SK-N-SH treated with all-trans-retinoic acid at 6 μM for 48 hours (cell line): ENCODE measurements around the gene RAD51B.

Experiments
- ATAC-seq: fragments of 200-7000 bp; cut with Tn5 transposase; 3 replicates; pipeline ENCODE4 v1.9.1; 2020; ENCODE audit warnings: mild to moderate bottlenecking, moderate library complexity
- ARNTL ChIP-seq: fragments of 450-650 bp; formaldehyde crosslinking; IDR thresholded peaks from 2 replicates; pipeline ENCODE4 v1.5.0; 2020; ENCODE audit warnings: low read depth, mild to moderate bottlenecking, moderate library complexity, borderline replicate concordance
- BACH2 ChIP-seq: fragments of 250-450 bp; sonication (Bioruptor Pico); IDR thresholded peaks from 2 replicates; pipeline ENCODE4 v1.9.0; 2021; ENCODE audit warnings: mild to moderate bottlenecking, borderline replicate concordance
- CREB5 ChIP-seq: fragments of 250-450 bp; sonication (Bioruptor Pico); IDR thresholded peaks from 2 replicates; pipeline ENCODE4 v1.5.1; 2020; ENCODE audit warnings: low read depth, mild to moderate bottlenecking, moderate library complexity
- CSDC2 ChIP-seq: fragments of 250-450 bp; sonication (Bioruptor Pico); IDR thresholded peaks from 2 replicates; pipeline ENCODE4 v1.5.0; 2020; ENCODE audit warnings: mild to moderate bottlenecking, moderate library complexity
- CSRNP3 ChIP-seq: fragments of 250-450 bp; sonication (Bioruptor Pico); IDR thresholded peaks from 2 replicates; pipeline ENCODE4 v1.5.1; 2021; ENCODE audit warnings: mild to moderate bottlenecking, moderate library complexity
- ESRRG ChIP-seq: fragments of 250-450 bp; sonication (Bioruptor Pico); IDR thresholded peaks from 2 replicates; pipeline ENCODE4 v1.6.1; 2021; ENCODE audit warnings: mild to moderate bottlenecking
- ISL1 ChIP-seq: fragments of 250-450 bp; sonication (Bioruptor Pico); IDR thresholded peaks from 2 replicates; pipeline ENCODE4 v2.1.2; 2022; ENCODE audit warnings: mild to moderate bottlenecking, moderate library complexity
- OSR1 ChIP-seq: fragments of 250-450 bp; sonication (Bioruptor Pico); IDR thresholded peaks from 2 replicates; pipeline ENCODE4 v1.8.0; 2022; ENCODE audit warnings: moderate library complexity, mild to moderate bottlenecking, inconsistent platforms
- PATZ1 ChIP-seq: fragments of 250-450 bp; sonication (Bioruptor Pico); IDR thresholded peaks from 2 replicates; pipeline ENCODE4 v1.8.0; 2020; ENCODE audit warnings: mild to moderate bottlenecking, moderate library complexity, borderline replicate concordance
- POU6F1 ChIP-seq: fragments of 250-450 bp; sonication (Bioruptor Pico); IDR thresholded peaks from 2 replicates; pipeline ENCODE4 v1.8.0; 2021; ENCODE audit warnings: low read depth, mild to moderate bottlenecking, moderate library complexity, borderline replicate concordance
- PPARA ChIP-seq: fragments of 250-450 bp; sonication (Bioruptor Pico); IDR thresholded peaks from 2 replicates; pipeline ENCODE4 v1.5.0; 2020; ENCODE audit warnings: mild to moderate bottlenecking, borderline replicate concordance
- RARB ChIP-seq: fragments of 250-450 bp; sonication (Bioruptor Pico); IDR thresholded peaks from 2 replicates; pipeline ENCODE4 v1.8.0; 2021; ENCODE audit warnings: mild to moderate bottlenecking, moderate library complexity
- SNAI2 ChIP-seq: fragments of 250-450 bp; sonication (Bioruptor Pico); IDR thresholded peaks from 2 replicates; pipeline ENCODE4 v1.5.0; 2020; ENCODE audit warnings: mild to moderate bottlenecking, moderate library complexity
- TCF4 ChIP-seq: fragments of 250-450 bp; sonication (Bioruptor Pico); IDR thresholded peaks from 2 replicates; pipeline ENCODE4 v1.8.0; 2021; ENCODE audit warnings: mild to moderate bottlenecking, moderate library complexity, borderline replicate concordance
- TOX ChIP-seq: fragments of 250-450 bp; sonication (Bioruptor Pico); IDR thresholded peaks from 2 replicates; pipeline ENCODE4 v1.8.0; 2021; ENCODE audit warnings: mild to moderate bottlenecking, moderate library complexity, borderline replicate concordance
- TSHZ2 ChIP-seq: fragments of 250-450 bp; sonication (Bioruptor Pico); IDR thresholded peaks from 2 replicates; pipeline ENCODE4 v1.5.0; 2020; ENCODE audit warnings: mild to moderate bottlenecking, moderate library complexity
- ZC3H10 ChIP-seq: fragments of 250-450 bp; sonication (Bioruptor Pico); IDR thresholded peaks from 2 replicates; pipeline ENCODE4 v1.5.1; 2021; ENCODE audit warnings: mild to moderate bottlenecking, moderate library complexity
- ZNF565 ChIP-seq: fragments of 450-650 bp; formaldehyde crosslinking; conservative IDR thresholded peaks from 2 replicates; pipeline ENCODE4 v1.5.0; 2020; ENCODE audit warnings: low read depth, mild to moderate bottlenecking, moderate library complexity
- ZNF70 ChIP-seq: fragments of 450-650 bp; formaldehyde crosslinking; IDR thresholded peaks from 2 replicates; pipeline ENCODE4 v1.5.0; 2020; ENCODE audit warnings: mild to moderate bottlenecking, moderate library complexity
- ZNF8 ChIP-seq: fragments of 450-650 bp; formaldehyde crosslinking; IDR thresholded peaks from 2 replicates; pipeline ENCODE4 v1.5.0; 2020; ENCODE audit warnings: mild to moderate bottlenecking, moderate library complexity

The RAD51B gene

GRCh38 chr14:68501171-68501570 lies 681.6 kb downstream of the RAD51B start:
- no peak for ATAC-seq
- TF ChIP-seq ARNTL (CRISPR knock-in tag): no peak
- no peak for TF ChIP-seq CSDC2 (CRISPR knock-in tag)
- TF ChIP-seq TSHZ2 (CRISPR knock-in tag): no peak
- no peak for TF ChIP-seq ISL1
- no peak for TF ChIP-seq RARB (CRISPR knock-in tag)
- no peak for TF ChIP-seq SNAI2 (CRISPR knock-in tag)
- TF ChIP-seq POU6F1 (CRISPR knock-in tag): no peak
- no peak for TF ChIP-seq OSR1 (CRISPR knock-in tag)
- TF ChIP-seq ESRRG (CRISPR knock-in tag): no peak
- no peak for TF ChIP-seq TCF4
- no peak for TF ChIP-seq CSRNP3 (CRISPR knock-in tag)
- no peak for TF ChIP-seq BACH2 (CRISPR knock-in tag)
- no peak for TF ChIP-seq PPARA (CRISPR knock-in tag)
- no peak for TF ChIP-seq PATZ1 (CRISPR knock-in tag)
- no peak for TF ChIP-seq TOX (CRISPR knock-in tag)
- no peak for TF ChIP-seq ZC3H10 (CRISPR knock-in tag)
- no peak for TF ChIP-seq ZNF70
- TF ChIP-seq CREB5 (CRISPR knock-in tag): no peak

- TF ChIP-seq SNAI2 (CRISPR knock-in tag): no peak
- TF ChIP-seq TSHZ2 (CRISPR knock-in tag): no peak
- TF ChIP-seq ARNTL (CRISPR knock-in tag): no peak
- no peak for ATAC-seq
These were observed 682.1 kb downstream of the RAD51B start for GRCh38 chr14:68501614-68502052.

- no peak for ATAC-seq
- TF ChIP-seq CSRNP3 (CRISPR knock-in tag): no peak
- no peak for TF ChIP-seq ZNF565 (CRISPR knock-in tag)
- TF ChIP-seq TOX (CRISPR knock-in tag): no peak
- no peak for TF ChIP-seq RARB (CRISPR knock-in tag)
- no peak for TF ChIP-seq PPARA (CRISPR knock-in tag)
- no peak for TF ChIP-seq ZNF8 (CRISPR knock-in tag)
- no peak for TF ChIP-seq PATZ1 (CRISPR knock-in tag)
- no peak for TF ChIP-seq OSR1 (CRISPR knock-in tag)
These were observed 682.7 kb downstream of the RAD51B start for GRCh38 chr14:68502230-68502629.
